GM12801 (cell line): Measurements from ENCODE around the gene DNAJC1.

Source experiments
- TF ChIP-seq, protein P1 (sequence below): IDR thresholded peaks from one replicate; pipeline ENCODE4 v1.5.1; 2011; ENCODE audit warnings: control low read depth; ENCODE audit not compliant: insufficient read length; ENCODE audit errors: extremely low read depth

DNAJC1 gene

DNA sequence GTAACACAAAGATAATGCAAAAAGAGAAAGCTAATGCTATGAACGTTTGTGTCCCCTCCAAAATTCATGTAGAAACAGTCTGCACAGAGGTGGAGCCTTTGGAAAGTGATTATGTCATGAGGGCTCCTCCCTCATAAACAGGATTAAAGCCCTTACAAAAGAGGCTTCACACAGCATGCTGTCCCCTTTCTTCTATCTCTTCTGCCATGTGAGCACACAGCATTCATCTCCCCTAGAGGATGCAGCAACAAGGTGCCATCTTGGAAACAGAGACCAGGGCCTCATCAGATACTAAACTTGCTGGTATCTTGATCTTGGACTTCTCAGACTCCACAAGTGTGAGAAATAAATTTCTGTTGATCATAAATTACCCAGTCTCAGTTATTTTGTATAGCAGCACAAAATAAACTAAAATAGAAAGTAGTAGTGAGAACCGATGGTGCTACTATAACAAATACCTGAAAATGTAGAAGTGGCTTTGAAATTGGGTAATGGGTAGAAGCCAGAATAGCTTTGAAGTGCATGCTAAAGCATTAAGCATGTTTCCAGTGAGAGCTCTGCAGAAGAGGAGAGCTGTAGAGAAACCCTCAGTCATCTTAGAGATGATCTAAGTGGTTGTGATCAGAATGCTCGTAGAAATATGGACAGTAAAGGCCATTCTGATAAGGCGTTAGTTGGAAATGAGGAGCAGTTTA, 108.7 kb downstream of the DNAJC1 start:
- TF ChIP-seq, protein P1, sequence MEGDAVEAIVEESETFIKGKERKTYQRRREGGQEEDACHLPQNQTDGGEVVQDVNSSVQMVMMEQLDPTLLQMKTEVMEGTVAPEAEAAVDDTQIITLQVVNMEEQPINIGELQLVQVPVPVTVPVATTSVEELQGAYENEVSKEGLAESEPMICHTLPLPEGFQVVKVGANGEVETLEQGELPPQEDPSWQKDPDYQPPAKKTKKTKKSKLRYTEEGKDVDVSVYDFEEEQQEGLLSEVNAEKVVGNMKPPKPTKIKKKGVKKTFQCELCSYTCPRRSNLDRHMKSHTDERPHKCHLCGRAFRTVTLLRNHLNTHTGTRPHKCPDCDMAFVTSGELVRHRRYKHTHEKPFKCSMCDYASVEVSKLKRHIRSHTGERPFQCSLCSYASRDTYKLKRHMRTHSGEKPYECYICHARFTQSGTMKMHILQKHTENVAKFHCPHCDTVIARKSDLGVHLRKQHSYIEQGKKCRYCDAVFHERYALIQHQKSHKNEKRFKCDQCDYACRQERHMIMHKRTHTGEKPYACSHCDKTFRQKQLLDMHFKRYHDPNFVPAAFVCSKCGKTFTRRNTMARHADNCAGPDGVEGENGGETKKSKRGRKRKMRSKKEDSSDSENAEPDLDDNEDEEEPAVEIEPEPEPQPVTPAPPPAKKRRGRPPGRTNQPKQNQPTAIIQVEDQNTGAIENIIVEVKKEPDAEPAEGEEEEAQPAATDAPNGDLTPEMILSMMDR: no peak

DNA sequence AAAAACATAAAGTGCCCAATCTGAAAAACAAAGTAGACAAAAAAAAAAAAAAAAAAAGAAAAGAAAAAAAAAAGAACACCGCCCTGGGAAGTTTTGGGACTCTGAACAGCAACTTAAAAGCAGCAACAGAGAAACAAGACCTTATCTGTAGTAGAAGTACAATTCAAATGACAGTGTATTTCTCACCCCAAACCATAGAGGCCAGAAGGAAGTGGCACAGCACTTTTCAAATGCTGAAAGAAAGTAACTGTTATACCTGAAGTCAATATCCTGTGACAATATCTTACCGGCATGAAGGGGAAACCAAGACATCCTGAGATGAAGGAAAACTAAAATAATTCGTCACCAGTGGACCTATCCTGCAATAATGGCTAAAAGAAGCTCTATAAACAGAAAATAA, 112.1 kb downstream of the DNAJC1 start:
- TF ChIP-seq, protein P1: no peak

DNA sequence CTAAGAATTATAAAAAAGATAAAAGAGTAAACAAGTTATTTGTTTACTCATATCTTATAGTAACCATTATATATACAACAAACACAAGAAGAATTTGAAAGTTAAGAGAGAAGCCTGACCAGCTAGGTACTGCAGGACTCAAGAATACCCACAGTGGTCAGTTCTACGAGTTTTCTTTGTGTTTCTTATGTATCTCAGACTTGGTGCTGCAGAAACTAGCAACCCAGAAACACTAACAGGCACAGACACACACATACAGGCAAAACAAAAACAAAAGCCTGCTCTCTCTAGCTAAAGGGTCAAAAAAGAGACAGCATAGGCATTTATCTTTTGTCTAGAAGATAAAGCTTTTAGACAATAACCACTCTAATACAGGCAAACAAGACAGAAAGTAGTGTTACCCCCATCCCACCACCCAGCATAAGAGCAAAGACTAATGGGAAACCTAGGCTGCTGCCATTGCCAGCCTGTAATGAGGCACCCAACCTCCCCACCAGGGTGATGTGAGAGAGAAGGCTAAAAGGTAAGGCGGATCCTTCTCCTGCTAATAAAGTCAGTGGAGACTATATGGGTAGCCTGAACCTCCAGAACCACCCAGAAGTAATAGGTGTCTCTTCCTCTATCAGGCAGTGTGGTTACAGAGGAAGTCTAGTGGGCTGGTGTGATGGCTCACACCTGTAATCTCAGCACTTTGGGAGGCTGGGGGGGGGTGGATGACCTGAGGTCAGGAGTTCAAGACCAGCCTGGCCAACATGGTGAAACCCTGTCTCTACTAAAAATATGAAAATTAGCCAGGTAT, 113.9 kb downstream of the DNAJC1 start:
- TF ChIP-seq, protein P1: no peak

DNA sequence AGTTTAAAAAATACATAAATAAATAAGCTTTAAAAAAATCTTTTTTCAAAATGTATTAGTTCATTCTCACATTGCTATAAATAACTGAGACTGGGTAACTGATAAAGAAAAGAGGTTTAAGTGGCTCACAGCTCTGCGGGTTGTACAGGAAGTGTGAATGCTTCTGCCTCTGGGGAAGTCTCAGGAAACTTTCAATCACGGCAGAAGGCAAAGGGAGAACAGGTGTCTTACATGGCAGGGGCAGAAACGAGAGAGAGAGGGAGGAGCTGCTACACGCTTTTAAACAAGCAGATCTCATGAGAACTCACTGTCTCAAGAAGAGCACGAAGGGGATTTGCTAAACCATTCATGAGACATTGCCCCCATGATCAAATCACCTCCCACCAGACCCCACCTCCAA, 114.6 kb downstream of the DNAJC1 start:
- TF ChIP-seq, protein P1: no peak

DNA sequence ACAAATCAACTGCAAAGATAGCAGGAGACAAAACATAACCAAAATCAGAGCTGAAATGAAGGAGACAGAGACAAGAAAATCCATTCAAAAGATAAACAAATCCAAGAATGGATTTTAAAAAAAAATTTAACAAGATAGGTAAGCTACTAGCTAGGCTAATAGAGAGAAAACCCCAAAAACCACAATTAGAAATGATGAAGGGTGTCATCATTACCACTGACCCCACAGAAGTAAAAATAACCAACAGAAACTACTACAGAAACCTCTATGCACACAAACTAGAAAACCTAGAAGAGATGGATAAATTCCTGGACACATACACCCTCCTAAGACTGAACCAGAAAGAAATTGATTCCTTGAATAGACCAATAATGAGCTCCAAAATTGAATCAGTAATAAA, 117.6 kb downstream of the DNAJC1 start:
- TF ChIP-seq, protein P1: no peak

DNA sequence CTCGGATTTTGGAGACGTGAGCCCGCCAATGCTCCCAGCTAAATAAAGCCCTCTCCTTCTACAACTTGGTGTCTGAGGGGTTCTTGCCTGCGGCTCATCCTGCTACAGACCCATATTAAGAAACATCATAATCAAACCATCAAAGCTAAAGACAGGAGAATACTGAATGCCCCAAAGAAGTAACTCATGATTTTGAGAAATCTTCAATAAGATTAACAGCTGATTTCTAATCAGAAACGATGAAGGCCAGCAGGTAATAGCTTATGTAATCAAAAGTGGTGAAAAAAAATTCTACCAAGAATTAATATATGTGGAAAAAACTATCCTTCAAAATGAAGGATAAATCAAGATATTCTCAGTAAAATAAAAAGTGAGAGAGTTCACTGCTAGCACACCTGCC, 130.3 kb downstream of the DNAJC1 start:
- TF ChIP-seq, protein P1: no peak

DNA sequence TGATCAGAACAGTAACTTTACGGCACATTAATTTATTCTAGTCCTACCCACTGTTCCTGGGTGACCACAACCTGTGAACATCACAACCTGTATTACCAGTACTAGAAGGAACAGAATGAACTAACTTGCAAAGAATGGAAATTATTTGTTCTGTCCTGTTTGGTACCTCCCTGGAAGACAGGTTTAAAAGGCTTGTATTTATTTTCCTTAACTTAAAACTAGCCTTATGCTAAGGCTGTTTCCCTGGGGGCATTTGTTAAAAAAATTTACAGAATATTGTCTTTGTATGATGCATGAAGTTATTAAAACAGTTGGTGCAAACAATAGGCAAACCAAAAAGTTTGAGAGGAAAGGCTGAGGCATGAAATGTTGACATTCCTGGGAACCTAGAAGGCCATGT, 132.7 kb downstream of the DNAJC1 start:
- TF ChIP-seq, protein P1: no peak
